ENCODE measurements around the gene GALNT1. TPM values are rescaled to one million over a fixed set of nuclear protein-coding genes. Genes with fewer than 3 reads are reported as not detected.

GALNT1 gene
- total RNA-seq, 1 donor from 2014 or later = 270 TPM

DNA sequence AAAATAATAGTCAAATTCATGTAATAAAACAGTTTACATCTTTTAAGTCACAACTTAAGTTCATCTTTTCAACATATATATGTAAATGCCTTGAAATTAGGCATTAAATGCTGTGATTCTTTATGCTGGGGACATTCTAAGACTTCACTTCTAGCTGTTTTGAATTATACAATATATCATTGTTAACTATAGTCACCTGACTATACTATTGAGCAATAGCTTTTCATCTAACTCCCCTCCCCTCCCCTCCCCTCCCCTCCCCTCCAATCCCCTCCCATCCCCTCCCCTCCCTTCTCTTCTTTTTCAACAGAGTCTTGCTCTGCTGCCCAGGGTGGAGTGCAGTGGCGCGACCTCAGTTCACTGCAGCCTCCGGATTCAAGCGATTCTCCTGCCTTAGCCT is 16.2 kb downstream of the GALNT1 start:
- no peak overlapping the region for H3K4me3 Mint-ChIP-seq (ENCODE audit: unreplicated experiment)
- H3K9me3 Mint-ChIP-seq (ENCODE audit: unreplicated experiment) = peaks cover 21% of the 10 kb centered on the region
- no peak for DNase-seq (ENCODE audit: extremely low spot score, unreplicated experiment)
- no peak overlapping the region for H3K27ac Mint-ChIP-seq (ENCODE audit: unreplicated experiment)
- H3K27me3 Mint-ChIP-seq (ENCODE audit: unreplicated experiment) = no peaks in the 10 kb centered on the region
- H3K4me1 Mint-ChIP-seq (ENCODE audit: unreplicated experiment) = peaks cover 31% of the 10 kb centered on the region
- TF ChIP-seq CTCF (IDR thresholded peaks at IDR 0.05) = no peak
- H3K36me3 Mint-ChIP-seq (ENCODE audit: unreplicated experiment) = peaks cover 30% of the 10 kb centered on the region

DNA sequence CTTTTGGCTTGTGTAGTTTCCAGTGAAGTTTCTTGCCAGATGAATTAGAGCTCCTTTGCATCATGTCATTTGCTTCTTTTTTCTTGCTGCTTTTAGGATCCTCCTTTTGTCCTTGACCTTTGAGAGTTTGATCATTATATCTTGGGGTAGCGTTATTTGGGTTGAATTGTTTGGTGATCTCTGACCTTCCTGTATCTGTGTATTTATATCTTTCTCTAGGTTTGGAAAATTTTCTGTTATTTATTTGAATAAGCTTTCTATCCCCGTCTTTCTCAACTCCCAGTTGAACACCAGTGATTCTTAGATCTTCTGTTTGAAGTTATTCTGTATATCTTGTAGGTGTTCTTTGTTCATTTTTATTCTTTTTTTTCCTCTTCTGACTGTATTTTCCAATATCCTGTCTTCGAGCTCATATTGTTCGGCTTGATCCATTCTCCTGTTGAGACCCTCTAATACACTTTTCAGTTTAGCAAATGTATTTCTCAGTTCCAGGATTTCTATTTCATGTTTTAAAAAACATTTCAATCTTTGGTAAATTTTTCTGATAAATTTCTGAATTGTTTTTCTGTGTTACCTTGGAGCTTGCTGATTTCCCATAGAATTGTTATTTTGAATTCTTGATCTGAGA is 20.8 kb downstream of the GALNT1 start:
- Mint-ChIP-seq H3K36me3 (ENCODE audit: unreplicated experiment) (peaks cover 44% of the 10 kb centered on the region), H3K27ac (ENCODE audit: unreplicated experiment) (no peak overlapping the region), H3K27me3 (ENCODE audit: unreplicated experiment) (no peaks in the 10 kb centered on the region), H3K4me3 (ENCODE audit: unreplicated experiment) (no peak overlapping the region), H3K4me1 (ENCODE audit: unreplicated experiment) (peaks cover 23% of the 10 kb centered on the region), H3K9me3 (ENCODE audit: unreplicated experiment) (peaks cover 32% of the 10 kb centered on the region)
- no peak for DNase-seq (ENCODE audit: extremely low spot score, unreplicated experiment)
- TF ChIP-seq CTCF (IDR thresholded peaks at IDR 0.05) = no peak

- no peak for TF ChIP-seq CTCF (IDR thresholded peaks at IDR 0.05)
- Mint-ChIP-seq H3K27ac (ENCODE audit: unreplicated experiment) (no peak overlapping the region), H3K36me3 (ENCODE audit: unreplicated experiment) (peaks cover 44% of the 10 kb centered on the region), H3K4me1 (ENCODE audit: unreplicated experiment) (peaks cover 27% of the 10 kb centered on the region), H3K4me3 (ENCODE audit: unreplicated experiment) (no peak overlapping the region), H3K27me3 (ENCODE audit: unreplicated experiment) (no peaks in the 10 kb centered on the region), H3K9me3 (ENCODE audit: unreplicated experiment) (peaks cover 32% of the 10 kb centered on the region)
- DNase-seq (ENCODE audit: extremely low spot score, unreplicated experiment) = no peak
Measured at GRCh38 chr18:35603008-35603407, 21.5 kb downstream of the GALNT1 start.

DNA sequence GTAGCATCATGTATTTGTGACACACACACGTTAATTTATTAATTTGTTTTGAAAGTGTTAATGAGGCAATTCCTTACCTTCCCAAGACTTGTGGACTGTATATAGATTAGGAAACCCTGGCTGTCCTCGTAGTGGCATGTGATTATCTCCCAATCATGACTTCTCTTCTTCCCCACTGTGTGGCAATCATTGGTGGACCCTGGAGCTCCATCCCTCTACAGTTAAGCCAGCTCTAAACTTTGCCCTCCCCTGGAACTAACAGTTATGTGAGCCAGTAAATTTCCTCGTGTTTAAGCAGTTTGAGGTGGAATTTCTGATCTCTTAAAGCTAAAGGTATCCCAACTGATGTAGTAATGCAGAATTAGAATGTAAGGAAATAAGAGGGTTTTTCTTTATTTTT is 22.0 kb downstream of the GALNT1 start:
- Mint-ChIP-seq H3K27me3 (ENCODE audit: unreplicated experiment) (no peaks in the 10 kb centered on the region), H3K4me3 (ENCODE audit: unreplicated experiment) (no peak overlapping the region), H3K4me1 (ENCODE audit: unreplicated experiment) (peaks cover 30% of the 10 kb centered on the region), H3K36me3 (ENCODE audit: unreplicated experiment) (peaks cover 40% of the 10 kb centered on the region), H3K9me3 (ENCODE audit: unreplicated experiment) (peaks cover 32% of the 10 kb centered on the region), H3K27ac (ENCODE audit: unreplicated experiment) (no peak overlapping the region)
- DNase-seq (ENCODE audit: extremely low spot score, unreplicated experiment) = no peak
- TF ChIP-seq CTCF (IDR thresholded peaks at IDR 0.05) = no peak

DNA sequence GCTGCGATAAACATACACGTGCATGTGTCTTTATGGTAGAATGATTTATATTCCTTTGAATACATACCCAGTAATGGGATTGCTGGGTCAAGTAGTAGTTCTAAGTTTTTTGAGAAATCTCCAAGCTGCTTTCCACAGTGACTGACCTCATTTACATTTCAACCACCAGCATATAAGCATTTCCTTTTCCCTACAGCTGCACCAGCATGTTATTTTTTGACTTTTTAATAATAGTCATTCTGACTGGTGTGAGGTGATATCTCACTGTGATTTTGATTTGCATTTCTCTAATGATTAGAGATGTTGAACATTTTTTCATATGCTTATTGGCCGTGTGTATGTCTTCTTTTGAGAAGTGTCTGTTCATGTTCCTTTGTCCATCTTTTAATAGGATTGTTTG is 22.8 kb downstream of the GALNT1 start:
- H3K4me1 Mint-ChIP-seq (ENCODE audit: unreplicated experiment) = peaks cover 39% of the 10 kb centered on the region
- H3K27me3 Mint-ChIP-seq (ENCODE audit: unreplicated experiment) = no peaks in the 10 kb centered on the region
- no peak overlapping the region for H3K27ac Mint-ChIP-seq (ENCODE audit: unreplicated experiment)
- no peak for DNase-seq (ENCODE audit: extremely low spot score, unreplicated experiment)
- TF ChIP-seq CTCF (IDR thresholded peaks at IDR 0.05) = no peak
- H3K4me3 Mint-ChIP-seq (ENCODE audit: unreplicated experiment) = no peak overlapping the region
- peaks cover 37% of the 10 kb centered on the region for H3K36me3 Mint-ChIP-seq (ENCODE audit: unreplicated experiment)
- H3K9me3 Mint-ChIP-seq (ENCODE audit: unreplicated experiment) = peaks cover 32% of the 10 kb centered on the region
